ENCODE results near the gene P2RX5.
"Not testable (repeated sequence)": the region's sequence is repeated elsewhere in the genome, so short reads cannot be mapped to it uniquely, and the experiment has no call there.

GRCh38 chr17:3728099-3728498, 32.1 kb upstream of the P2RX5 start:
- not testable (repeated sequence) for TF ChIP-seq POLR2A, EP300 (IDR thresholded peaks at IDR 0.05)
- TF ChIP-seq, protein P1, sequence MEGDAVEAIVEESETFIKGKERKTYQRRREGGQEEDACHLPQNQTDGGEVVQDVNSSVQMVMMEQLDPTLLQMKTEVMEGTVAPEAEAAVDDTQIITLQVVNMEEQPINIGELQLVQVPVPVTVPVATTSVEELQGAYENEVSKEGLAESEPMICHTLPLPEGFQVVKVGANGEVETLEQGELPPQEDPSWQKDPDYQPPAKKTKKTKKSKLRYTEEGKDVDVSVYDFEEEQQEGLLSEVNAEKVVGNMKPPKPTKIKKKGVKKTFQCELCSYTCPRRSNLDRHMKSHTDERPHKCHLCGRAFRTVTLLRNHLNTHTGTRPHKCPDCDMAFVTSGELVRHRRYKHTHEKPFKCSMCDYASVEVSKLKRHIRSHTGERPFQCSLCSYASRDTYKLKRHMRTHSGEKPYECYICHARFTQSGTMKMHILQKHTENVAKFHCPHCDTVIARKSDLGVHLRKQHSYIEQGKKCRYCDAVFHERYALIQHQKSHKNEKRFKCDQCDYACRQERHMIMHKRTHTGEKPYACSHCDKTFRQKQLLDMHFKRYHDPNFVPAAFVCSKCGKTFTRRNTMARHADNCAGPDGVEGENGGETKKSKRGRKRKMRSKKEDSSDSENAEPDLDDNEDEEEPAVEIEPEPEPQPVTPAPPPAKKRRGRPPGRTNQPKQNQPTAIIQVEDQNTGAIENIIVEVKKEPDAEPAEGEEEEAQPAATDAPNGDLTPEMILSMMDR (IDR thresholded peaks at IDR 0.05): not testable (repeated sequence)

All from suprapubic skin (tissue), 3 donors.